Fibroblast of pulmonary artery (primary cell): ENCODE measurements around the gene PRSS50.

Experiments
- DNase-seq: peaks from one replicate; pipeline ENCODE4 v3.0.0-alpha.2; 2010; ENCODE audit warnings: low read depth
- H3K4me3 ChIP-seq: replicated peaks from 2 replicates; pipeline ENCODE4 v1.5.1; 2011; ENCODE audit warnings: low read depth, mild to moderate bottlenecking, control low read depth, low read length, moderate library complexity
- TF ChIP-seq, protein P1 (sequence below): IDR thresholded peaks from 2 replicates; pipeline ENCODE4 v1.5.1; 2011; ENCODE audit warnings: mild to moderate bottlenecking, control low read depth, low read length, inconsistent platforms; ENCODE audit errors: missing control alignments

PRSS50 gene

GRCh38 chr3:46679681-46680080 lies 38.0 kb downstream of the PRSS50 start:
- no peak overlapping the region for H3K4me3 ChIP-seq
- TF ChIP-seq, protein P1, sequence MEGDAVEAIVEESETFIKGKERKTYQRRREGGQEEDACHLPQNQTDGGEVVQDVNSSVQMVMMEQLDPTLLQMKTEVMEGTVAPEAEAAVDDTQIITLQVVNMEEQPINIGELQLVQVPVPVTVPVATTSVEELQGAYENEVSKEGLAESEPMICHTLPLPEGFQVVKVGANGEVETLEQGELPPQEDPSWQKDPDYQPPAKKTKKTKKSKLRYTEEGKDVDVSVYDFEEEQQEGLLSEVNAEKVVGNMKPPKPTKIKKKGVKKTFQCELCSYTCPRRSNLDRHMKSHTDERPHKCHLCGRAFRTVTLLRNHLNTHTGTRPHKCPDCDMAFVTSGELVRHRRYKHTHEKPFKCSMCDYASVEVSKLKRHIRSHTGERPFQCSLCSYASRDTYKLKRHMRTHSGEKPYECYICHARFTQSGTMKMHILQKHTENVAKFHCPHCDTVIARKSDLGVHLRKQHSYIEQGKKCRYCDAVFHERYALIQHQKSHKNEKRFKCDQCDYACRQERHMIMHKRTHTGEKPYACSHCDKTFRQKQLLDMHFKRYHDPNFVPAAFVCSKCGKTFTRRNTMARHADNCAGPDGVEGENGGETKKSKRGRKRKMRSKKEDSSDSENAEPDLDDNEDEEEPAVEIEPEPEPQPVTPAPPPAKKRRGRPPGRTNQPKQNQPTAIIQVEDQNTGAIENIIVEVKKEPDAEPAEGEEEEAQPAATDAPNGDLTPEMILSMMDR: no peak
- no peak for DNase-seq

- TF ChIP-seq, protein P1: no peak
- H3K4me3 ChIP-seq: no peak overlapping the region
- no peak for DNase-seq
Measured at GRCh38 chr3:46678280-46678679, 39.4 kb downstream of the PRSS50 start.

DNA sequence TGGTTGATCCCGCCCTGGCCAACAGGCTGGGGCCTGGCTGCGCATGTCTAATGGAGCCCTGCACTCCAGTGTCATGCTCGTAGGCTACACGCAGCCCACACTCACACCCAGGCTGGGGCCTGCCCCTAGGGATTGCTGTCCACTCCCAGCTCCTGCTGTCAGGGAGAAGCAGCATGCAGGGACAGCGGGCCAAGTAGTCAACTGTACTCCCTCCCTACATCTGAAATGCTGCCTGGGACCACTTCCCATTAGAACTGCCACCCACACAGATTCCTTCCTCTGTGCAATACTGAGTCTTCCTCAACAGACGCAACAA lies 40.3 kb downstream of the PRSS50 start:
- DNase-seq: peak; percentile 28
- H3K4me3 ChIP-seq: no peak overlapping the region
- TF ChIP-seq, protein P1: no peak

GRCh38 chr3:46676601-46677410 lies 40.9 kb downstream of the PRSS50 start:
- DNase-seq: no peak
- H3K4me3 ChIP-seq: no peak overlapping the region
- TF ChIP-seq, protein P1: no peak

DNA sequence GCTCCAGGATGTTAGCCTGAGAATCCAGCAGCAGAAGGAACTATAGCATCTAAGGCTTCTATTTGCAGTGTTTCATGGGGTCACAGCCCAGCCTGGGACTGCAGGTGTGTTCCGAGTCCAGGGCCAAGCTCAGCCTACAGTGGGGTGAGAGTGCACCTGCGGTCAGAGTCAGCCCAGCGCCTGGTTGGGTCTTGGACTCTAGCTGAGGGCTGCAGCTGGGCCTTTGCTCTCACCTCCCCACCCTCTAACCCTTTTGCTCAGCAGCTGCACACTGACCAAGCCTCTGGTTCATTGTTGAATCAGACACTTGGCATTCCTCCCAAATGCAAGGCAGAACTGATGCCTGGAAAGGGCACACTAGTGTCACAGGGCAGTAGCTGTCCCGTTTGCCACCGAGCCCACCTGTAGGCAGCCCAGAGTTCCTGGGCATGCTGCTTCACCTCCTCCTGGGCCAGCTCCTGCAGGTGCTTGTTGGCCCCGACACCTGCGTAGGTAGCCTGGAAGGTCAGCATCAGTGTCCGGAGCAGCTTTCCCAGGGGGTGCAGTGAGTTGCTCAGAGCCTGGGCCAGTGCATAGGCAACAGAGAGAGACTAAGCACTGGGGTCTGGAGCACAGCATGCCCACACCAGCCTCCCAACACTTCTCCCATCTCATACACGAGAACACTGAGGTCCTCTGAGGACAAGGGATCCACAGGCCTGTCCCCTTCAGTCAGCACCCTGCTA lies 41.7 kb downstream of the PRSS50 start:
- no peak overlapping the region for H3K4me3 ChIP-seq
- TF ChIP-seq, protein P1: no peak
- no peak for DNase-seq

DNA sequence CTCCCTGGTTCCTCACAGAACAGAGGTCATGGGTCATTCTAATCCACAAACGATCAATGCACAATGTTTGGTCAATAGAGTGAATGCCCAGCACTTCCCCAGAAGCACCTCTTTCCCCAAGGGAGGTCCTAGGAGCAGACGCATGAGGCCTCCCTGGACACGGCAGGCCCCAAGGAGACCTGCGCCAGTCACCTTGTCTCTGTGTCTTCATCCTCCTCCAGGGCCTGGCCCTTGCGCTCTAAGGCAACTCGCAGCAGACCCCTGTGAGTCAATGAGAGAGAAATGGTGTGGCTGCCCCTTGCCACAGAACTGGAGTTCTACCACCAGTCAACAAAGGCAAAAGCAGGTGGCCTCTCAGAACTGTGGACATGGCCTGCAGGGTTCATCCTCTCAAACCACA lies 42.2 kb downstream of the PRSS50 start:
- DNase-seq: no peak
- TF ChIP-seq, protein P1: no peak
- H3K4me3 ChIP-seq: no peak overlapping the region
